ENCODE results near the gene CHN2. TPM values are rescaled to one million over a fixed set of nuclear protein-coding genes. Genes with fewer than 3 reads are reported as not detected.
"Not testable (repeated sequence)": the region's sequence is repeated elsewhere in the genome, so short reads cannot be mapped to it uniquely, and the experiment has no call there.

Gene CHN2
- total RNA-seq, 1 donor from 2014 or later = not detected

DNA sequence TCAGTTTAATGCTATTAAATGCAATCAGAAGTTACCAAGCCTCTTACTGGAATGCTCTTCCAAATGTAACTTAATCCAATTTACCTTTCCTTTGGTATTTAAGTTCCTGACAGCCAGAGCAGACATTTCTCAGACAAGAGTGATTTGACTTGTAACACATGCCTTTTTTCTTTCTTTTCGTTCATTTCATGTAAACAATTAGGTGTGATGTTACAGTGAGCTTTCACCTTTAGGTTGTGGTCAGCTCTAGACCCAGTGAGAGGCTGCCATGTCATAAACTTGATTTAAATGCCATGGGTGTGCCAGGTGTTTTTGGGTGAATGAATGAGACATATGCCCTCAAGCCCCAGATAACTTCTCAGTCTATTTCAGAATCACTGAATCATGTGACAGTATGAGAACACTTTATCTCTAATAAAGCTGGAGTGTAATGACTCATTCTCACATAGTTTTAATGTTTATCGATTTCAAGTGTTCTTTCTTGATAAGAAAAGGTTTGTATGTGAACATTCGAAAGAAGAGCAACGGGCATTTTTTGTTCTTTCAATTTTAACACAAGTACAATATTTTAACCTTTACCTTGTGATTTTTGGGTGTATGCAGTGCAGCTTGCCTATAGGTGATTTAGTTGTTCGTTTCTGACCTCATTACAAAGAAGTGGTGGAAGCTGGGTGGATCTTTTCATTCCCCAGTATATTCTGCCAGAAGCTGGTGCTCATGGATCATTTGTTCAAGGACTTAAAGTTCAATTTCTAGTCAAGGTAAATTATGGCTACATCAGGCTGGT is 61.5 kb downstream of the CHN2 start:
- Mint-ChIP-seq H3K4me1 (ENCODE audit: low read depth) (no peaks in the 10 kb centered on the region), H3K27me3 (ENCODE audit: insufficient read depth) (peaks cover 13% of the 10 kb centered on the region), H3K9me3 (no peaks in the 10 kb centered on the region), H3K36me3 (ENCODE audit: low read depth) (no peaks in the 10 kb centered on the region), H3K27ac (no peak overlapping the region), H3K4me3 (no peak overlapping the region)
- intact Hi-C loops (cut with micrococcal nuclease) = no loop called here
- DNase-seq (ENCODE audit: low spot score) = no peak

DNA sequence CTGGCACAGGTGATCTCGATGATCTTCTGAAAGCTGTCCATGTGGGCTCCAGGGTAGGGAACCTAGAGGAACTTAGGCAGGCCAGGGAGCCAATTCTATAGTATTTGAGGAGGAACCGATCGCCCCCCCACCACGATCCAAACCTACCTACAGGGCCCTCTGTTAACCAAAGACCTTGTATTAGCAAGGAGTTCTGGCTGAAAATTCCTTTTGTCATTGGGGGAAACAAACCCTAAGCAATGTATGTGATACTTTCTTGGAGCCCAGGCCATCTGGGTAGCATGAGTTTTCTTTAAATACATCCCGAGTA is 62.1 kb downstream of the CHN2 start:
- intact Hi-C loops (cut with micrococcal nuclease) = no loop called here
- Mint-ChIP-seq H3K9me3 (no peaks in the 10 kb centered on the region), H3K27me3 (ENCODE audit: insufficient read depth) (peaks cover 16% of the 10 kb centered on the region), H3K36me3 (ENCODE audit: low read depth) (no peaks in the 10 kb centered on the region), H3K4me3 (no peak overlapping the region), H3K27ac (no peak overlapping the region), H3K4me1 (ENCODE audit: low read depth) (no peaks in the 10 kb centered on the region)
- no peak for DNase-seq (ENCODE audit: low spot score)

DNA sequence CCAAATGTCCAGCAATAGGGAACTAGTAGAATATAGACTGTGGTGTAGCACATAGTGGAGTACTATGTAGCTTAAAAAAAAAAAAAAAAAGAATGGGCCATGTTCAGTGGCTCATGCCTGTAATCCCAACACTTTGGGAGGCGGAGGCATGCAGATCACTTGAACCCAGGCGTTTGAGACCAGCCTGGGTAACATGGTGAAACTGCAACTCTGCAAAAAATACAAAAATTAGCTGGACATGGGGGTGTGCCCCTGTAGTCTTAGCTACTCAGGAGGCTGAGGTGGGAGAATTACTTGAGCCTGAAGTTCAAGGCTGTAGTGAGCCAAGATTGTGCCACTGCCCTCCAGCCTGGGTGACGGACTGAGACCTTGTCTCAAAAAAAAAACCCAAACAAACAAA is 64.4 kb downstream of the CHN2 start:
- no peak overlapping the region for H3K27ac Mint-ChIP-seq
- peaks cover 4% of the 10 kb centered on the region for H3K9me3 Mint-ChIP-seq
- no peak for DNase-seq (ENCODE audit: low spot score)
- peaks cover 13% of the 10 kb centered on the region for H3K27me3 Mint-ChIP-seq (ENCODE audit: insufficient read depth)
- H3K4me3 Mint-ChIP-seq = no peak overlapping the region
- H3K4me1 Mint-ChIP-seq (ENCODE audit: low read depth) = no peaks in the 10 kb centered on the region
- intact Hi-C loops (cut with micrococcal nuclease) = no loop called here
- no peaks in the 10 kb centered on the region for H3K36me3 Mint-ChIP-seq (ENCODE audit: low read depth)

DNA sequence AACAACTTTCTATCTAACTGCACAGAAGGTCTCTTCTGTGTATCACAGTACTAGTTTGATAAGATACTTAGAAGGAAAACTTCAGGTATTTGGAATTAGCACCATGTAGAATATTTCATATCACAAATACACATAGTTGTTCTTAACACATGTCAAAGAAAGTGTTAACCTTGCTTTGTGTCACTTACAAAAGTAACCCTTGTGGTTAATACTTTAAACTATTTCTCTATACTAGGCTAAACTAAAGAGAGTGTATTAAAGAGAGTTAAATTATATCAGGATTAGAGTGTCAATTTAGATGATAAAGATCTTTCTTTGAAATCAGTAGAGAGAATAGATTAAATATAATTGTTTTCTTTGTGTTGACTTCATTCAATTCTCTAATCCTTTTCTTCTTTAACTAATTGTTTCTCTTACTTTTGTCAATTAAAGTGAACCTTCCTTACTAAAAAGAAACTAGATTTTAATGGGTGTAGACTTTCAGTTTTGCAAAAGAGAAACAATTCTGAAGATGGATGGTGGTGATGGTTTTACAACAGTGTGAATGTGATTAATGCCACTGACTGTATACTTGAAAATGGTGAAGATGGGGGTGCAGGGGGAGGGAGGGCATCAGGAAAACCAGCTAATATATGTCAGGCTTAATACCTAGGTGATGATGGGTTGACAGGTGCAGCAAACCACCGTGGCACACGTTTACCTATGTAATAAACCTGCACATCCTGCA is 67.8 kb downstream of the CHN2 start:
- Mint-ChIP-seq H3K4me1 (ENCODE audit: low read depth) (peaks cover 8% of the 10 kb centered on the region), H3K27ac (no peak overlapping the region), H3K36me3 (ENCODE audit: low read depth) (no peaks in the 10 kb centered on the region), H3K4me3 (no peak overlapping the region), H3K27me3 (ENCODE audit: insufficient read depth) (peaks cover 14% of the 10 kb centered on the region), H3K9me3 (peaks cover 19% of the 10 kb centered on the region)
- intact Hi-C loops (cut with micrococcal nuclease) = no loop called here
- no peak for DNase-seq (ENCODE audit: low spot score)

DNA sequence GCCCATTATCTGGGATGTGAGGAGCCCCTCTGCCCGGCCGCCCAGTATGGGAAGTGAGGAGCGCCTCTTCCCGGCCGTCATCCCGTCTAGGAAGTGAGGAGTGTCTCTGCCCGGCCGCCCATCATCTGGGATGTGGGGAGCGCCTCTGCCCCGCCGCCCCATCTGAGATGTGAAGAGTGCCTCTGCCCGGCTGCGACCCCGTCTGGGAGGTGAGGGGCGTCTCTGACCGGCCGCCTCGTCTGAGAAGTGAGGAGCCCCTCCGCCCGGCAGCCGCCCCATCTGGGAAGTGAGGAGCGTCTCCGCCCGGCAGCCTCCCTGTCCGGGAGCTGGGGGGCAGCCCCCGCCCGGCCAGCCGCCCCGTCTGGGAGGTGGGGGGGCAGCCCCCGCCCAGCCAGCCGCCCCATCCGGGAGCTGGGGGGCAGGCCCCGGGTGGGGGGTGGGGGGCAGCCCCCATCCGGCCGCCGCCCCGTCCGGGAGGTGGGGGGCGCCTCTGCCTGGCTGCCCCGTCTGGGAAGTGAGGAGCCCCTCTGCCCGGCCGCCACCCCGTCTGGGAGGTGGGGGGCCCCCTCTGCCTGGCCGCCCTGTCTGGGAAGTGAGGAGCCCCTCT is 69.1 kb downstream of the CHN2 start:
- H3K36me3 Mint-ChIP-seq (ENCODE audit: low read depth); H3K27ac Mint-ChIP-seq; intact Hi-C loops (cut with micrococcal nuclease); H3K4me3 Mint-ChIP-seq; H3K4me1 Mint-ChIP-seq (ENCODE audit: low read depth); DNase-seq (ENCODE audit: low spot score): not testable (repeated sequence)
- Mint-ChIP-seq H3K27me3 (ENCODE audit: insufficient read depth) (peaks cover 11% of the 10 kb centered on the region), H3K9me3 (peaks cover 19% of the 10 kb centered on the region)

DNA sequence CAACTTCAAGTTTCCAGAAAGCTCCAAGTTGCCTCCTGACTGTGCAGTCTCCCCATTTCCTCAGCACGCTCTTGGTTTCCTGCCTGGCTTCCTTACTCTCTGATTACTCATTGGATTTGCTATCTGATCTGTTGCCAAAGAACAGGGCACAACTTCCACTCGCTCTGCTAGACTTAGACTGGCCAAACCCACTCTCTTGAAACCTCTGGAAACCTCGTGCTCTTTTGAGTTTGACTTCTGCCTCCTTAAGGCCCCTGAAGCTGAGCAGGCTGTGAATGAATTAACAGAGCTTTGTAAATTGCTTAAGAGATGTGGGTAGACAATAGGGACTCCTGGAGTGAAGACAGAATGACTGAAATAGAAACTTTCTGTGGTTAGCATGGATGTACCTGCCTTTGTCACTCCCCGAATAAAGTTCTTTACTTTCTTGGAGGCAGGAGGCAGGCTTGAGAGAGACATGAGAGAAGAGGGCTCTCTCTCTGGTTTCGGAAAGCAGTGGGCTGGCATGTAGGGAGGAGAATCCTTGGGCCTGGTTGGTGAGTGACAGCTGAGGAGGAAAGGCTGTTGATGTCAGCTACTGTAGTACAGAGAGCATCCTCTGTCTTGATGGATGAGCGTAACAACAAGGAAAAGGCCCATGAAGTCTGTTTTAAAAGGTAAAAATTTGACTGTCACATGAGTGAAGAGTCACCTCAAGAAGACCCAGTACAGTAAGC is 70.8 kb downstream of the CHN2 start:
- no peak overlapping the region for H3K27ac Mint-ChIP-seq
- H3K36me3 Mint-ChIP-seq (ENCODE audit: low read depth) = no peaks in the 10 kb centered on the region
- DNase-seq (ENCODE audit: low spot score) = no peak
- no peak overlapping the region for H3K4me3 Mint-ChIP-seq
- intact Hi-C loops (cut with micrococcal nuclease) = loop anchor here (1.0 kb wide), 1 partner anchor 20 kb away; no protein-coding TSS in a partner anchor
- H3K27me3 Mint-ChIP-seq (ENCODE audit: insufficient read depth) = peaks cover 9% of the 10 kb centered on the region
- H3K4me1 Mint-ChIP-seq (ENCODE audit: low read depth) = peaks cover 8% of the 10 kb centered on the region
- peaks cover 23% of the 10 kb centered on the region for H3K9me3 Mint-ChIP-seq

DNA sequence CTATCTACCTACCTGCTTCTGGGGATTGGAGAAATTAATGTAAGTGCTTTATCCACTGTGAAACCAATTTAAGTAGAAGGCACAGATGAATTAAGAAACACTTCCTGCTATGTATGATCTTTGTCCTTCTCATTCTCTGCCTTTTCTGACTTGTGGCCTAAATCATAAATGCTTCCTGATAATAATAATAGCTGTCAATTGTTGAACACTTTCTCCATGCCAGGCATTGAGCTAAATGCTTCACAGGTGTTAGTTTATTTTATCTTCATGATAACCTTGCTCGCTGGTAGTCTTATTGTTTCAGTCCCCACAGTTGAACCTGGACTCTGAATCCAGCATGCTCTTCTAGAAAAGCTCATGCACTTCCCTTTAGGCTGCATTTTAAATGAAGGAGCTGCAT is 75.4 kb downstream of the CHN2 start:
- Mint-ChIP-seq H3K27ac (no peak overlapping the region), H3K4me3 (no peak overlapping the region), H3K4me1 (ENCODE audit: low read depth) (peaks cover 19% of the 10 kb centered on the region), H3K27me3 (ENCODE audit: insufficient read depth) (peaks cover 14% of the 10 kb centered on the region), H3K9me3 (peaks cover 16% of the 10 kb centered on the region), H3K36me3 (ENCODE audit: low read depth) (no peaks in the 10 kb centered on the region)
- DNase-seq (ENCODE audit: low spot score) = no peak
- intact Hi-C loops (cut with micrococcal nuclease) = loop anchor here (2.0 to 10.0 kb wide), 3 partner anchors 15 to 235 kb away; no protein-coding TSS in a partner anchor

DNA sequence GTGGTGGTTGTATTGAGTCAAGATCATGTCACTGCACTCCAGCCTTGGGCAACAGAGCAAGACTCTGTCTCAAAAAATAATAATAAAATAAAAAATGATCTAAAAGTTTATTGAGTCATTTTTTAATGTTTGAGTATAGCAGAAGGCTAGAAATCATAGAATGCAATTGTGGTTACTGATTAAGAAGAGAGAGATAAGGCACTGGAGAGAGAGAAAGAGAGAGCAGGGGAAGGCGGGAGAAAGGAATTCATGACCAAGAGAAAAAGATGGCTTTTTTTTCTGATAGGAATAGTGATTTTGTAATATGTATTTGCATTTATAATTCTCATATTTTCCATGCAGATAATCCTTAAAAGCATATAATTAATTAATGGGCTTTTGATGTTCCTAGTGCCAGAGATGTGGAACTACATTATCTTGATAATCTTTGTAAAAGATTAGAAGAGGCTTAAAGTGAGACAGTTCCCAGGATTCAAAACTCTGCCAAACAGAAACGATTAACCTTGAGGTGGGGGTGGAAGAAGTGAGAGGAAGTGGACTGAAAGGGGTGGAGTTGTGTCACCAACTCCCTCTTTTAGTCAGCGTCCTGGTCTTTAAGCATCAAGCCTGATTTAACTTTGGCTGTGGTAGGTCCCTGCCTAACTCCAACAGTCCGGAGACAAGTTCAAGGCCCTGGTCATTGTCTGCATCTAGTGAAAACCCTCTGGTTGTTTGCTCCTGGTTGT is 76.2 kb downstream of the CHN2 start:
- Mint-ChIP-seq H3K36me3 (ENCODE audit: low read depth) (no peaks in the 10 kb centered on the region), H3K27me3 (ENCODE audit: insufficient read depth) (peaks cover 12% of the 10 kb centered on the region), H3K9me3 (peaks cover 8% of the 10 kb centered on the region), H3K4me3 (no peak overlapping the region), H3K4me1 (ENCODE audit: low read depth) (peaks cover 11% of the 10 kb centered on the region), H3K27ac (no peak overlapping the region)
- intact Hi-C loops (cut with micrococcal nuclease) = loop anchor here (2.0 to 10.0 kb wide), 3 partner anchors 14 to 236 kb away; no protein-coding TSS in a partner anchor
- DNase-seq (ENCODE audit: low spot score) = no peak

DNA sequence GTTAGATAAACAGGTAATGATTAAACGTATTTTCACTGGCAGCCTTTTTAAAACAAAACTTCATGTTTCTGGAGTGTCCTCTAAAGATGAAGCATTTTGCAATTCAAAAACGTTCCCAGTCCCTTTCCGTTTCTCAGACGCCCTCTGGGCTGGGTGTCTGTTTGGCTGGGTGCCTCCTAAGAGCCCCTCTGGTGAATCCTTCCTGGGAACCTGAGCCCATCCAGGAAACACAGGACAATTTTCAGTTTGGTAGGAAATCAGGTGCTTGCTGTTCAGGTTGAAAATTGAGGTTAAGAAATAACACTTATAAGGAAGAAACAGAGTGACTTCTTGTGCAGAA is 76.7 kb downstream of the CHN2 start:
- H3K27ac Mint-ChIP-seq = no peak overlapping the region
- H3K36me3 Mint-ChIP-seq (ENCODE audit: low read depth) = no peaks in the 10 kb centered on the region
- H3K9me3 Mint-ChIP-seq = peaks cover 5% of the 10 kb centered on the region
- no peak for DNase-seq (ENCODE audit: low spot score)
- intact Hi-C loops (cut with micrococcal nuclease) = loop anchor here (2.0 to 10.0 kb wide), 3 partner anchors 14 to 236 kb away; no protein-coding TSS in a partner anchor
- H3K4me3 Mint-ChIP-seq = no peak overlapping the region
- H3K27me3 Mint-ChIP-seq (ENCODE audit: insufficient read depth) = peaks cover 15% of the 10 kb centered on the region
- peaks cover 11% of the 10 kb centered on the region for H3K4me1 Mint-ChIP-seq (ENCODE audit: low read depth)

DNA sequence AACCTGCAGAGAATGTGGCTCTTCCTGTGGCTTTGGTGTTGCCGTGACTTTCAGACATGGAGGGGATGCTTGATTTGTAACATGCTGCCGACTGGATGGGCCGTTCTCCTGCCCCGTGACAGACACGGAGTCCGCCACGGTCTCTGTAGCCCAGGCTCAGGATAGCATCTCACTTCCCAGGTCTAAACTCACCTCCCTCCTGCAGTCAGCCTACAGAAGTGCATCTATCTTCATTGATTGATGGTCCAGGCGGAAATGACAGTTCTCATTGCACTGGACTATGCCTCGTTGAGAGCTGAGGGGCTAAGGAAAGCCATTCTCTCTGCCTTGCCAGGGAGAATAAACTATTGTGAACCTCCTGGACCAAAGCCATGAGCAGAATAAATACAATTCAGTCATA is 77.5 kb downstream of the CHN2 start:
- intact Hi-C loops (cut with micrococcal nuclease) = loop anchor here (10.0 kb wide), 1 partner anchor 237 kb away; no protein-coding TSS in a partner anchor
- Mint-ChIP-seq H3K27me3 (ENCODE audit: insufficient read depth) (peaks cover 15% of the 10 kb centered on the region), H3K36me3 (ENCODE audit: low read depth) (no peaks in the 10 kb centered on the region), H3K27ac (no peak overlapping the region), H3K4me1 (ENCODE audit: low read depth) (peaks cover 11% of the 10 kb centered on the region), H3K9me3 (peaks cover 5% of the 10 kb centered on the region), H3K4me3 (no peak overlapping the region)
- no peak for DNase-seq (ENCODE audit: low spot score)

DNA sequence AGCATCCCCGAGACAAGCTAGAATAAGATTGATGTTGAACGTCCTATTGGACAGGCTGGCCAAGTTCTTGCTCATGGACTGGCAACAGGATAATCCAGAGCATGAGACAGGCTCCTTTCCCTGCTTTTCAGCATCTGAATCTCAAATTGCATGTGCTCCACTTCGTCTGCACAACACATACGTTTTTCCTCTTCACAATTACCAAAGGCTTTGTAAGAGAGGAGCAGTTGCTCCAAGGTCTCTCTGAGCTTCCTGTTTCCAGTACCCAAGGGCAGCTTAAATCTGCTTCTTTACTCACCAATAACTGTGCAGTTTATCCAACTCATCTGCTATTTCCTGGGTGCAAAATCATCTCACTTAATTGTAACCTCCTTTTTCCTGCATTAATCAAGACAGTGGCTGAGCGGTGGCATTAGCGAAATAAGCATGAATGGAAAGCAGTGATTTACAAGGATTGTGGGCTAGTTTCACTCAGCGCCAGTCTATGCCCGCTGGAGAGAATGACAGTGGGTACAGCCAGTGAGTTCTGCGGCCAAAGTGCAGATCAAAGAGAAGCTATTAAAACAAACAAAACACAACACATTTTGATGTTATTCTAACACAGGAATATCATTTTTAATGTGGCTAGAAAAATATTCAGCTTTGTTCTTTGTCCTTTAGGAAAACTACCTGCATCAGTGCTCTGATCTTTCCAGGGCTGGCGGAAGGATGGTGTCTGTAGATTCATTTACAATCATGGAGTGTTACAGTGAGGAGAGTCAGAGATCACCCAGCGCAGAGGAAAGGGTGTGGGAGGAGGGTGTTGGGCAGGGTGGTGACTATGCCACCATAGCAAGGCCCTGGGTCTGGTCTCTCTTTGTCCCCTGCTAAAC is 79.8 kb downstream of the CHN2 start:
- Mint-ChIP-seq H3K27me3 (ENCODE audit: insufficient read depth) (peaks cover 17% of the 10 kb centered on the region), H3K36me3 (ENCODE audit: low read depth) (no peaks in the 10 kb centered on the region), H3K4me1 (ENCODE audit: low read depth) (peaks cover 17% of the 10 kb centered on the region), H3K27ac (no peak overlapping the region), H3K9me3 (peaks cover 1% of the 10 kb centered on the region), H3K4me3 (no peak overlapping the region)
- intact Hi-C loops (cut with micrococcal nuclease) = loop anchor here (10.0 kb wide), 1 partner anchor 240 kb away; no protein-coding TSS in a partner anchor
- no peak for DNase-seq (ENCODE audit: low spot score)

Measured in activated T-helper 1 cell treated with anti-CD3 and anti-CD28 coated beads, Interleukin-12 subunit alpha, Interleukin-12 subunit beta, Interleukin-2, Interleukin-4 antibody, amounts not matched to agents 30 ng/mL and 10 ng/mL and 1 ng/mL, durations not matched to agents 14 hours and 24 hours and 36 hours (primary cell).